Epithelial cell of esophagus (primary cell): Measurements from ENCODE around the gene IWS1.

Experiments
- DNase-seq: peaks from one replicate; pipeline ENCODE4 v3.0.0; 2010; ENCODE audit warnings: low read depth
- H3K4me3 ChIP-seq: 2 replicates; pipeline ENCODE4 v1.5.1; 2011; ENCODE audit warnings: mild to moderate bottlenecking, low read length, control low read depth
- CTCF ChIP-seq: IDR thresholded peaks from 2 replicates; pipeline ENCODE4 v1.5.1; 2011; ENCODE audit warnings: low read depth, mild to moderate bottlenecking, low read length, control low read depth, inconsistent platforms; ENCODE audit not compliant: insufficient read depth; ENCODE audit errors: missing control alignments

Gene IWS1

GRCh38 chr2:127471286-127471988, 54.9 kb downstream of the IWS1 start:
- no peak for TF ChIP-seq CTCF
- DNase-seq: no peak
- no peak overlapping the region for H3K4me3 ChIP-seq

- no peak for DNase-seq
- TF ChIP-seq CTCF: no peak
- no peak overlapping the region for H3K4me3 ChIP-seq
These were observed 56.3 kb downstream of the IWS1 start for GRCh38 chr2:127469974-127470373.

GRCh38 chr2:127469051-127469450, 57.2 kb downstream of the IWS1 start:
- no peak for DNase-seq
- TF ChIP-seq CTCF: no peak
- no peak overlapping the region for H3K4me3 ChIP-seq

- no peak for DNase-seq
- H3K4me3 ChIP-seq: no peak overlapping the region
- no peak for TF ChIP-seq CTCF
These were observed 61.0 kb downstream of the IWS1 start for GRCh38 chr2:127465258-127465657.

- no peak for DNase-seq
- no peak for TF ChIP-seq CTCF
- no peak overlapping the region for H3K4me3 ChIP-seq
These were observed 61.6 kb downstream of the IWS1 start for GRCh38 chr2:127464470-127465257.

- no peak for DNase-seq
- no peak overlapping the region for H3K4me3 ChIP-seq
- TF ChIP-seq CTCF: no peak
These were observed 62.9 kb downstream of the IWS1 start for GRCh38 chr2:127463155-127463991.
